ENCODE data around the gene PUSL1. TPM values are rescaled to one million over a fixed set of nuclear protein-coding genes. Genes with fewer than 3 reads are reported as not detected.

Gene PUSL1
- total and polyA plus RNA-seq, 5 donors from 2014 or later = 17.7 to 21.0 (median 18.9) TPM

GRCh38 chr1:1273512-1274298 lies 34.7 kb upstream of the PUSL1 start, which contains the start of gene UBE2J2:
TSS of gene UBE2J2 (minus strand) at chr1:1273854. CDS start at chr1:1267992, 5,862 bp downstream.
- peaks cover 0 to 47% (median 24%) of the 10 kb centered on the region in 4 donors for H3K4me1 Mint-ChIP-seq

GRCh38 chr1:1274299-1274930 lies 34.0 kb upstream of the PUSL1 start:
- peak overlapping the region in 2 of 3 donors; percentile 59 to 86 for H3K27ac Mint-ChIP-seq
- Histone ChIP-seq H3K4me3 (ENCODE audit: low read depth, low read length) (no peak overlapping the region), H3K36me3 (ENCODE audit: control insufficient read depth, insufficient read depth, low read length) (no peaks in the 10 kb centered on the region), H3K4me1 (ENCODE audit: control insufficient read depth, insufficient read depth, low read length, poor library complexity, severe bottlenecking) (peaks cover 43% of the 10 kb centered on the region), H3K27me3 (ENCODE audit: control insufficient read depth, insufficient read depth, low read length) (no peaks in the 10 kb centered on the region), H3K27ac (ENCODE audit: insufficient read depth, low read length, poor library complexity, severe bottlenecking) (peak overlapping the region; percentile 63), H3K9me3 (ENCODE audit: control insufficient read depth in 2 of 2, low read length in 2 of 2) (no peaks in the 10 kb centered on the region)
- DNase-seq = no peak
- H3K9me3 Mint-ChIP-seq = no peaks in the 10 kb centered on the region
- H3K4me3 Mint-ChIP-seq = peak overlapping the region; percentile 66 to 83 (median 74)
- H3K36me3 Mint-ChIP-seq = peaks cover 10% of the 10 kb centered on the region
- H3K27me3 Mint-ChIP-seq = no peaks in the 10 kb centered on the region
- no peak for ATAC-seq (ENCODE audit: low read depth in 2 of 2)
- peaks cover 0 to 43% (median 24%) of the 10 kb centered on the region in 4 donors for H3K4me1 Mint-ChIP-seq

More at GRCh38 chr1:1273512-1274298, 34.7 kb upstream of the PUSL1 start, which contains the start of gene UBE2J2:
- H3K9me3 Mint-ChIP-seq = no peaks in the 10 kb centered on the region
- peak within 1 kb of the TSS; percentile 88 to 94 (median 93) for H3K4me3 Mint-ChIP-seq
- ATAC-seq (ENCODE audit: low read depth in 2 of 2) (peak; percentile 97), DNase-seq (peak; percentile 89 to 95 (median 91))
- H3K27me3 ChIP-seq (ENCODE audit: control insufficient read depth, insufficient read depth, low read length) = no peaks in the 10 kb centered on the region
- H3K27ac ChIP-seq (ENCODE audit: insufficient read depth, low read length, poor library complexity, severe bottlenecking) = peak within 1 kb of the TSS; percentile 63
- peak within 1 kb of the TSS; percentile 53 for H3K4me3 ChIP-seq (ENCODE audit: low read depth, low read length)
- H3K27me3 Mint-ChIP-seq = no peaks in the 10 kb centered on the region
- H3K36me3 Mint-ChIP-seq = peaks cover 10% of the 10 kb centered on the region
- H3K36me3 ChIP-seq (ENCODE audit: control insufficient read depth, insufficient read depth, low read length) = no peaks in the 10 kb centered on the region
- peak within 1 kb of the TSS; percentile 84 to 93 (median 86) for H3K27ac Mint-ChIP-seq
- no peaks in the 10 kb centered on the region for H3K9me3 ChIP-seq (ENCODE audit: control insufficient read depth in 2 of 2, low read length in 2 of 2)
- peaks cover 43% of the 10 kb centered on the region for H3K4me1 ChIP-seq (ENCODE audit: control insufficient read depth, insufficient read depth, low read length, poor library complexity, severe bottlenecking)

GRCh38 chr1:1274931-1275431 lies 33.4 kb upstream of the PUSL1 start:
- ATAC-seq (ENCODE audit: low read depth in 2 of 2) = no peak
- H3K36me3 Mint-ChIP-seq = peaks cover 6% of the 10 kb centered on the region

GRCh38 chr1:1275836-1276235 lies 32.6 kb upstream of the PUSL1 start:
- H3K9me3 Mint-ChIP-seq = no peaks in the 10 kb centered on the region
- H3K27ac Mint-ChIP-seq = peak overlapping the region in 1 of 3 donors; percentile 12
- no peak for DNase-seq
- H3K27me3 Mint-ChIP-seq = no peaks in the 10 kb centered on the region
- no peaks in the 10 kb centered on the region for H3K9me3 ChIP-seq (ENCODE audit: control insufficient read depth in 2 of 2, low read length in 2 of 2)
- ATAC-seq (ENCODE audit: low read depth in 2 of 2) = no peak
- H3K4me3 ChIP-seq (ENCODE audit: low read depth, low read length) = no peak overlapping the region
- no peaks in the 10 kb centered on the region for H3K36me3 ChIP-seq (ENCODE audit: control insufficient read depth, insufficient read depth, low read length)
- peaks cover 0 to 29% (median 11%) of the 10 kb centered on the region in 4 donors for H3K4me1 Mint-ChIP-seq
- H3K27ac ChIP-seq (ENCODE audit: insufficient read depth, low read length, poor library complexity, severe bottlenecking) = no peak overlapping the region
- H3K27me3 ChIP-seq (ENCODE audit: control insufficient read depth, insufficient read depth, low read length) = no peaks in the 10 kb centered on the region
- no peaks in the 10 kb centered on the region for H3K36me3 Mint-ChIP-seq
- peak overlapping the region; percentile 46 to 90 (median 84) for H3K4me3 Mint-ChIP-seq
- peaks cover 32% of the 10 kb centered on the region for H3K4me1 ChIP-seq (ENCODE audit: control insufficient read depth, insufficient read depth, low read length, poor library complexity, severe bottlenecking)

More at GRCh38 chr1:1274931-1275431, 33.4 kb upstream of the PUSL1 start:
- Histone ChIP-seq H3K9me3 (ENCODE audit: control insufficient read depth in 2 of 2, low read length in 2 of 2) (no peaks in the 10 kb centered on the region), H3K4me1 (ENCODE audit: control insufficient read depth, insufficient read depth, low read length, poor library complexity, severe bottlenecking) (peaks cover 41% of the 10 kb centered on the region), H3K27ac (ENCODE audit: insufficient read depth, low read length, poor library complexity, severe bottlenecking) (no peak overlapping the region), H3K4me3 (ENCODE audit: low read depth, low read length) (no peak overlapping the region), H3K27me3 (ENCODE audit: control insufficient read depth, insufficient read depth, low read length) (no peaks in the 10 kb centered on the region), H3K36me3 (ENCODE audit: control insufficient read depth, insufficient read depth, low read length) (no peaks in the 10 kb centered on the region)
- Mint-ChIP-seq H3K4me3 (peak overlapping the region in 3 of 4 donors; percentile 66 to 83 (median 77)), H3K27me3 (no peaks in the 10 kb centered on the region), H3K27ac (peak overlapping the region in 1 of 3 donors; percentile 59), H3K9me3 (no peaks in the 10 kb centered on the region), H3K4me1 (peaks cover 0 to 37% (median 19%) of the 10 kb centered on the region in 4 donors)
- DNase-seq = no peak

GRCh38 chr1:1278620-1279019 lies 29.8 kb upstream of the PUSL1 start:
- Histone ChIP-seq H3K27ac (ENCODE audit: insufficient read depth, low read length, poor library complexity, severe bottlenecking) (no peak overlapping the region), H3K27me3 (ENCODE audit: control insufficient read depth, insufficient read depth, low read length) (no peaks in the 10 kb centered on the region), H3K9me3 (ENCODE audit: control insufficient read depth in 2 of 2, low read length in 2 of 2) (no peaks in the 10 kb centered on the region), H3K4me1 (ENCODE audit: control insufficient read depth, insufficient read depth, low read length, poor library complexity, severe bottlenecking) (peaks cover 9% of the 10 kb centered on the region), H3K4me3 (ENCODE audit: low read depth, low read length) (no peak overlapping the region), H3K36me3 (ENCODE audit: control insufficient read depth, insufficient read depth, low read length) (no peaks in the 10 kb centered on the region)
- H3K4me1 Mint-ChIP-seq = peaks cover 0 to 6% (median 0%) of the 10 kb centered on the region in 4 donors
- DNase-seq = no peak
- H3K27ac Mint-ChIP-seq = no peak overlapping the region
- peak overlapping the region in 1 of 4 donors; percentile 54 for H3K4me3 Mint-ChIP-seq
- H3K36me3 Mint-ChIP-seq = no peaks in the 10 kb centered on the region
- peaks cover 0 to 2% (median 0%) of the 10 kb centered on the region in 7 donors for H3K9me3 Mint-ChIP-seq
- no peak for ATAC-seq (ENCODE audit: low read depth in 2 of 2)
- H3K27me3 Mint-ChIP-seq = no peaks in the 10 kb centered on the region

GRCh38 chr1:1279028-1279427 lies 29.4 kb upstream of the PUSL1 start:
- Histone ChIP-seq H3K36me3 (ENCODE audit: control insufficient read depth, insufficient read depth, low read length) (no peaks in the 10 kb centered on the region), H3K9me3 (ENCODE audit: control insufficient read depth in 2 of 2, low read length in 2 of 2) (no peaks in the 10 kb centered on the region), H3K27ac (ENCODE audit: insufficient read depth, low read length, poor library complexity, severe bottlenecking) (no peak overlapping the region), H3K4me3 (ENCODE audit: low read depth, low read length) (no peak overlapping the region), H3K4me1 (ENCODE audit: control insufficient read depth, insufficient read depth, low read length, poor library complexity, severe bottlenecking) (peaks cover 8% of the 10 kb centered on the region), H3K27me3 (ENCODE audit: control insufficient read depth, insufficient read depth, low read length) (no peaks in the 10 kb centered on the region)
- H3K4me1 Mint-ChIP-seq = peaks cover 0 to 6% (median 0%) of the 10 kb centered on the region in 4 donors
- H3K4me3 Mint-ChIP-seq = no peak overlapping the region
- no peak for ATAC-seq (ENCODE audit: low read depth in 2 of 2)
- no peaks in the 10 kb centered on the region for H3K36me3 Mint-ChIP-seq
- H3K9me3 Mint-ChIP-seq = peaks cover 0 to 2% (median 0%) of the 10 kb centered on the region in 7 donors
- no peak overlapping the region for H3K27ac Mint-ChIP-seq
- DNase-seq = no peak
- no peaks in the 10 kb centered on the region for H3K27me3 Mint-ChIP-seq

- ATAC-seq (ENCODE audit: low read depth in 2 of 2) = no peak
- Histone ChIP-seq H3K27me3 (ENCODE audit: control insufficient read depth, insufficient read depth, low read length) (no peaks in the 10 kb centered on the region), H3K9me3 (ENCODE audit: control insufficient read depth in 2 of 2, low read length in 2 of 2) (no peaks in the 10 kb centered on the region), H3K27ac (ENCODE audit: insufficient read depth, low read length, poor library complexity, severe bottlenecking) (no peak overlapping the region), H3K4me3 (ENCODE audit: low read depth, low read length) (no peak overlapping the region), H3K36me3 (ENCODE audit: control insufficient read depth, insufficient read depth, low read length) (no peaks in the 10 kb centered on the region), H3K4me1 (ENCODE audit: control insufficient read depth, insufficient read depth, low read length, poor library complexity, severe bottlenecking) (no peaks in the 10 kb centered on the region)
- DNase-seq = no peak
- H3K27ac Mint-ChIP-seq = peak overlapping the region in 1 of 3 donors; percentile 5
- H3K4me3 Mint-ChIP-seq = no peak overlapping the region
- H3K27me3 Mint-ChIP-seq = no peaks in the 10 kb centered on the region
- peaks cover 0 to 2% (median 0%) of the 10 kb centered on the region in 7 donors for H3K9me3 Mint-ChIP-seq
- H3K4me1 Mint-ChIP-seq = no peaks in the 10 kb centered on the region
- H3K36me3 Mint-ChIP-seq = no peaks in the 10 kb centered on the region
Observed at GRCh38 chr1:1280782-1281481, 27.5 kb upstream of the PUSL1 start.

Data from CD4-positive, CD25-positive, alpha-beta regulatory T cell (primary cell).